Loucy (cell line): Measurements from ENCODE around the gene TLR4.

Source experiments
- EZH2phosphoT487 ChIP-seq: fragments of 200-600 bp; IDR thresholded peaks from 2 replicates; pipeline ENCODE4 v1.6.1; 2018; ENCODE audit warnings: antibody characterized with exemption, mild to moderate bottlenecking, moderate library complexity, borderline replicate concordance
- TF ChIP-seq, protein P1 (sequence below): fragments of 200-600 bp; sonication (generic); conservative IDR thresholded peaks from 2 replicates; pipeline ENCODE4 v1.5.1; 2014; ENCODE audit warnings: mild to moderate bottlenecking, antibody characterized with exemption, low read length

GRCh38 chr9:117729375-117729774 lies 25.2 kb downstream of the TLR4 start:
- TF ChIP-seq, protein P1, sequence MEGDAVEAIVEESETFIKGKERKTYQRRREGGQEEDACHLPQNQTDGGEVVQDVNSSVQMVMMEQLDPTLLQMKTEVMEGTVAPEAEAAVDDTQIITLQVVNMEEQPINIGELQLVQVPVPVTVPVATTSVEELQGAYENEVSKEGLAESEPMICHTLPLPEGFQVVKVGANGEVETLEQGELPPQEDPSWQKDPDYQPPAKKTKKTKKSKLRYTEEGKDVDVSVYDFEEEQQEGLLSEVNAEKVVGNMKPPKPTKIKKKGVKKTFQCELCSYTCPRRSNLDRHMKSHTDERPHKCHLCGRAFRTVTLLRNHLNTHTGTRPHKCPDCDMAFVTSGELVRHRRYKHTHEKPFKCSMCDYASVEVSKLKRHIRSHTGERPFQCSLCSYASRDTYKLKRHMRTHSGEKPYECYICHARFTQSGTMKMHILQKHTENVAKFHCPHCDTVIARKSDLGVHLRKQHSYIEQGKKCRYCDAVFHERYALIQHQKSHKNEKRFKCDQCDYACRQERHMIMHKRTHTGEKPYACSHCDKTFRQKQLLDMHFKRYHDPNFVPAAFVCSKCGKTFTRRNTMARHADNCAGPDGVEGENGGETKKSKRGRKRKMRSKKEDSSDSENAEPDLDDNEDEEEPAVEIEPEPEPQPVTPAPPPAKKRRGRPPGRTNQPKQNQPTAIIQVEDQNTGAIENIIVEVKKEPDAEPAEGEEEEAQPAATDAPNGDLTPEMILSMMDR: no peak
- TF ChIP-seq EZH2phosphoT487: no peak
